Measurements from ENCODE around the gene PRDM12.
"Not testable (repeated sequence)": the region's sequence is repeated elsewhere in the genome, so short reads cannot be mapped to it uniquely, and the experiment has no call there.

Gene PRDM12

DNA sequence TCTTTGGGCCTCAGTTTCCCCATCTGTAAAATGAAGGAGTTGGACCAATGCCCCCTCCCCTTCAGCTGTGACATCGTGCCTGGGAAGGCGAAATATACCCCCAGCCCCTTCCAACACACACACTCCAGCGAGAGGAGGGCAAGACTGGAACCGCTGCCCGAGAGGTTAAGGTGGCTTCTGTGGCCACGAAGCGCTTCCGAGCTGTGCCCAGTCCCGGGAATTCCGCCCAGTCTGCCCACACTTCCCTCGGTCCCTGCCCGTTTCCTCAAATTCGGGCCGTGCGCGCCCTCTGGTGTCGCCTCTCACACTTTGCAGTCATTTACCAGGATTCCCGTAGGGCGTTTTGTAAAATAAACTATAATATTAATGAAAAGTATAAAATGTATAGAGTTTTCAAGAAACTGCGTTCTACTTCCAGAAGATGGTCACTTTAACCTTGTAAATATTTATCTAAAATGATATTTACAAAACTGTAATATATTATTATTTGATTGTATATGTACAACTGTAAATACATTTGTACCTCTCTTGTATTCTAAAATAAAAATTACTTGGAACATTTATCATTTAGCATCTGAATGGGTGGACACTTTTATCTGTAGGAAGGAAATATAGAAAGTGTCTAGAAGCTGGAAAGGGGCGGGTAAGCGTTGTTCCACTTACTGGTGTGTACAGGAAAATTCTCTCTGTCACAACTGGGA lies 18.2 kb downstream of the PRDM12 start:
- Histone ChIP-seq H3K36me3 (ENCODE audit: control insufficient read depth in 1 of 2, insufficient read depth in 2 of 2, low read length in 2 of 2) (no peaks in the 10 kb centered on the region), H3K4me3 (ENCODE audit: low read depth in 1 of 2, low read length in 2 of 2) (peak overlapping the region; percentile 55 to 75), H3K9me3 (ENCODE audit: control insufficient read depth in 1 of 2, low read length in 2 of 2) (peaks cover 0 to 5% of the 10 kb centered on the region in 2 donors), H3K27ac (ENCODE audit: low read length) (no peak overlapping the region), H3K4me1 (ENCODE audit: control insufficient read depth in 1 of 2, insufficient read depth in 2 of 2, low read length in 2 of 2) (peaks cover 4 to 9% of the 10 kb centered on the region in 2 donors), H3K27me3 (ENCODE audit: low read depth, low read length) (no peaks in the 10 kb centered on the region)

DNA sequence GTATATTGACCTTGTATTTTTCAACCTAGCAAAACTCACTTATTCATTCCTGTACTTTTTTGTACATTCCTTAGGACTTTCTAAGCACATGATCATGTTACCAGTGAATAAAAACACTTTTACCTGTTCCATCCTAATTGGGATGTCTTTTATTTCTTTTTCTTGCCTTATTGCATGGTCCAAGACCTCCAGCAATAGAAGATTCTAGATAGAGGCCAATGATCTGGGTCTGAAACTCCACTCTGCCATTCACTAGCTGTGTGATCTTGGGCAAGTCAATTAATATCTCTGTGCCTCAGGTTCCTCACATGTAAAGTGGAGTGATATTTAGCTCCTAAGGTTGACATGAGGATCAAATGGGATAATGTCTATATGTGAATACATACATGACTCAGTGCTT lies 20.7 kb downstream of the PRDM12 start:
- no peaks in the 10 kb centered on the region for H3K36me3 ChIP-seq (ENCODE audit: control insufficient read depth in 1 of 2, insufficient read depth in 2 of 2, low read length in 2 of 2)
- no peaks in the 10 kb centered on the region for H3K27me3 ChIP-seq (ENCODE audit: low read depth, low read length)
- H3K4me1 ChIP-seq (ENCODE audit: control insufficient read depth in 1 of 2, insufficient read depth in 2 of 2, low read length in 2 of 2) = peaks cover 8 to 9% of the 10 kb centered on the region in 2 donors
- H3K9me3 ChIP-seq (ENCODE audit: control insufficient read depth in 1 of 2, low read length in 2 of 2) = peaks cover 0 to 5% of the 10 kb centered on the region in 2 donors
- no peak overlapping the region for H3K4me3 ChIP-seq (ENCODE audit: low read depth in 1 of 2, low read length in 2 of 2)
- no peak overlapping the region for H3K27ac ChIP-seq (ENCODE audit: low read length)

DNA sequence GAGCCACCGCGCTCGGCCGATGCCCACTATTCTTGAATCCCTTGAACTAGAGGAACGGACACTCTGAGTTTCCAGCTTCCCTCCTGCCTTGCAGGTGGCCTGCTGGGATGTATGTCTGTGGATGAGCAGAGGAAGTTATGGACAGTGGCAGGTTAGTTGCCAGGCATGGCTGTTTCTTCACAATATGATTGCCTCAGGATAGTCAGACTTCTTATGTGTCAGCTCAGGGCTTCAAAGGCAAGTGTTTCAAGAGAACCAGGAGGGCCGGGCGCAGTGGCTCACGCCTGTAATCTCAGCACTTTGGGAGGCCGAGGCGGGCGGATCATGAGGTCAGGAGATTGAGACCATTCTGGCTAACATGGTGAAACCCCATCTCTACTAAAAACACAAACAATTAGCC lies 21.6 kb downstream of the PRDM12 start:
- H3K27me3 ChIP-seq (ENCODE audit: low read depth, low read length); H3K4me3 ChIP-seq (ENCODE audit: low read depth in 1 of 2, low read length in 2 of 2); H3K9me3 ChIP-seq (ENCODE audit: control insufficient read depth in 1 of 2, low read length in 2 of 2); H3K36me3 ChIP-seq (ENCODE audit: control insufficient read depth in 1 of 2, insufficient read depth in 2 of 2, low read length in 2 of 2); H3K4me1 ChIP-seq (ENCODE audit: control insufficient read depth in 1 of 2, insufficient read depth in 2 of 2, low read length in 2 of 2); H3K27ac ChIP-seq (ENCODE audit: low read length): not testable (repeated sequence)

DNA sequence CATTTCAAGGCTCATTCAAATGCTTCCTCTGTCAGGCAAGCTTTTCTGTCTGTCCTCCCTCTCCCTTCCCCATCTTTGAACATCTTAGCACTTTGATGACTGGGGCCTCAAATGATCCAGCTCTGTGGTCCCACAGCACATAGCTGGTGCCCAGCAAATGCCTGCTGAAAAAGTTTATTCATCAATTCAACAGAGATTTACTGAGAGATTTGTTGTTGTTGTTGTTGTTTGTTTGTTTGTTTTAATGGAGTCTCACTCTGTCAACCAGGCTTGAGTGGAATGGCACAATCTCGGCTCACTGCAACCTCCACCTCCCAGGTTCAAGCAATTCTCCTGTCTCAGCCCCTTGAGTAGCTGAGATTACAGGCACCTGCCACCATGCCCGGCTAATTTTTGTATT lies 23.2 kb downstream of the PRDM12 start:
- no peak overlapping the region for H3K27ac ChIP-seq (ENCODE audit: low read length)
- peaks cover 0 to 5% of the 10 kb centered on the region in 2 donors for H3K4me1 ChIP-seq (ENCODE audit: control insufficient read depth in 1 of 2, insufficient read depth in 2 of 2, low read length in 2 of 2)
- no peak overlapping the region for H3K4me3 ChIP-seq (ENCODE audit: low read depth in 1 of 2, low read length in 2 of 2)
- H3K36me3 ChIP-seq (ENCODE audit: control insufficient read depth in 1 of 2, insufficient read depth in 2 of 2, low read length in 2 of 2) = no peaks in the 10 kb centered on the region
- peaks cover 0 to 5% of the 10 kb centered on the region in 2 donors for H3K9me3 ChIP-seq (ENCODE audit: control insufficient read depth in 1 of 2, low read length in 2 of 2)
- no peaks in the 10 kb centered on the region for H3K27me3 ChIP-seq (ENCODE audit: low read depth, low read length)

DNA sequence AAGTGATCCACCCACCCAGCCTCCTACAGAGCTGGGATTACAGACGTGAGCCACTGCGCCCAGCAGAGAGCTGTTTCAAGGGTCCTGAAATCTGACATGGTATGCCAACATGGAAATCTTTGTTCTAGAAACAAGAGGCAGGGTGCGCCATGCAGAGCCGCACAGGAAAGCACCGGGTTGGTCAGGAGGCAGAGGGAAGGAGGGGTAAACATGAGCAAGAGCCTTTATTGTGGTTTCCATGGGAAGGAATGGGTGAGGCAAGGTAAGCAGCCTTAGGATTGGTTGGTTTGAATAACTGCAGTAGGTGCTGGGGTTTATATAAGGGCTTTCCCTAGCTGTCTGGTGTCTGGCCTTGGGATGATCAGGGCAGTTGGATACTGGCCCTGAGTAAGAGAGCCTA lies 23.7 kb downstream of the PRDM12 start:
- Histone ChIP-seq H3K27me3 (ENCODE audit: low read depth, low read length) (no peaks in the 10 kb centered on the region), H3K36me3 (ENCODE audit: control insufficient read depth in 1 of 2, insufficient read depth in 2 of 2, low read length in 2 of 2) (no peaks in the 10 kb centered on the region), H3K4me3 (ENCODE audit: low read depth in 1 of 2, low read length in 2 of 2) (no peak overlapping the region), H3K4me1 (ENCODE audit: control insufficient read depth in 1 of 2, insufficient read depth in 2 of 2, low read length in 2 of 2) (peaks cover 4 to 5% of the 10 kb centered on the region in 2 donors), H3K27ac (ENCODE audit: low read length) (no peak overlapping the region), H3K9me3 (ENCODE audit: control insufficient read depth in 1 of 2, low read length in 2 of 2) (peaks cover 0 to 5% of the 10 kb centered on the region in 2 donors)

DNA sequence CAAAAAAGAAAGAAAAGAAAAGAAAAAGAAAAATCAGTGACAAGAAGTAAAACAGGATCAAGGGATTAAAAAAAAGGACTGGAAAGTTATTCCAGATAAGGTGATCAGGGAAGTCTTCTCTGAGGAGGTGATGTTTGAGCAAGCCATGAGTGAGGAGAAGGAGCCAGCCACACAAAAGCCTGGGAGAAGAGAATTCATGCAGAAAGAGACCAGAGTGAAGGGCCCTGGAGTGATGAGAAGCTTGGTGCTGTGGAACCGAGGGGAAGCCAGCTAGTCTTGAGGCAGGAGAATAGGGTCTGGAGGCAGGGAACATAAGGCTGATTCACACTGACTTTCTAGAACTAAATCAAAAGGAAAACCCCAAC lies 25.2 kb downstream of the PRDM12 start:
- peaks cover 0 to 5% of the 10 kb centered on the region in 2 donors for H3K9me3 ChIP-seq (ENCODE audit: control insufficient read depth in 1 of 2, low read length in 2 of 2)
- peak overlapping the region; percentile 50 to 55 for H3K4me3 ChIP-seq (ENCODE audit: low read depth in 1 of 2, low read length in 2 of 2)
- H3K27ac ChIP-seq (ENCODE audit: low read length) = peak overlapping the region; percentile 5

DNA sequence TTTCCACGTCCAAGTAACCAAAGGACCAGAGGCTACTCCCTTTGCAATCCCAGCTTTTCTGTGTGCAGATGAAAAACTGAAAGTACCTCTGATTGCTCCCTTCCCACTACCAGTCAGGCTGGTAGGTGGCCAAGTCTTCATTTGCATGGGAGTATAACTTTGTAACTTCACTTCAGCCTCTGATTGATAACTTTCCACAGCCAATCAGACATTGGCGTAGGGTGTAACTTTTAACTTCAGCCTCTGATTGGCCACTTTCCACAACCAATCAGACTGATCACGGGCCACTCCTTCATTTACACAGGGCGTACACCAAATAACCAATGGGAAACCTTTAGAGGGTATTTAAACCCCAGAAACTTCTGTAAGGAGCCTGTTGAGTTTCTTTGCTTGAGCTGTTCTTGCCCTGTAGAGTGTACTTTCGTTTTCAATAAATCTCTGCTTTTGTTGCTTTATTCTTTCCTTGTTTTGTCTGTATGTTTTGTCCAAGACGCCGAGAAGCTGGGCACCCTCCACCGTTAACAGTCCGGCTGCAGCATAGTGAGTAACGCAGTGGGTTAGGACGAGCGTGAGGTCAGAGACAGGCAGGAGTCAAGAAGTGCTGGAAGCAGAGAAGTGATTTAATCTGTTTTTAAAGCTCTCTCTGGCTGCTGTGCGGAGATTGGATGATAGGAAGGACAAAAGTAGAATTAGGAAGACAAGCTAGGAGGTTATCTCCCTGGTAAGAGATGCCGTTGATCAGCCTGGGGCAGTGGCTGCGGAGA lies 25.7 kb downstream of the PRDM12 start:
- peaks cover 0 to 2% of the 10 kb centered on the region in 2 donors for H3K9me3 ChIP-seq (ENCODE audit: control insufficient read depth in 1 of 2, low read length in 2 of 2)
- H3K4me3 ChIP-seq (ENCODE audit: low read depth in 1 of 2, low read length in 2 of 2) = peak overlapping the region; percentile 50 to 55
- no peaks in the 10 kb centered on the region for H3K36me3 ChIP-seq (ENCODE audit: control insufficient read depth in 1 of 2, insufficient read depth in 2 of 2, low read length in 2 of 2)
- peak overlapping the region; percentile 28 for H3K27ac ChIP-seq (ENCODE audit: low read length)
- H3K4me1 ChIP-seq (ENCODE audit: control insufficient read depth in 1 of 2, insufficient read depth in 2 of 2, low read length in 2 of 2) = peaks cover 5 to 20% of the 10 kb centered on the region in 2 donors
- H3K27me3 ChIP-seq (ENCODE audit: low read depth, low read length) = no peaks in the 10 kb centered on the region

More for the DNA sequence above, 25.2 kb downstream of the PRDM12 start:
- Histone ChIP-seq H3K27me3 (ENCODE audit: low read depth, low read length) (no peaks in the 10 kb centered on the region), H3K36me3 (ENCODE audit: control insufficient read depth in 1 of 2, insufficient read depth in 2 of 2, low read length in 2 of 2) (no peaks in the 10 kb centered on the region), H3K4me1 (ENCODE audit: control insufficient read depth in 1 of 2, insufficient read depth in 2 of 2, low read length in 2 of 2) (peaks cover 5 to 14% of the 10 kb centered on the region in 2 donors)

DNA sequence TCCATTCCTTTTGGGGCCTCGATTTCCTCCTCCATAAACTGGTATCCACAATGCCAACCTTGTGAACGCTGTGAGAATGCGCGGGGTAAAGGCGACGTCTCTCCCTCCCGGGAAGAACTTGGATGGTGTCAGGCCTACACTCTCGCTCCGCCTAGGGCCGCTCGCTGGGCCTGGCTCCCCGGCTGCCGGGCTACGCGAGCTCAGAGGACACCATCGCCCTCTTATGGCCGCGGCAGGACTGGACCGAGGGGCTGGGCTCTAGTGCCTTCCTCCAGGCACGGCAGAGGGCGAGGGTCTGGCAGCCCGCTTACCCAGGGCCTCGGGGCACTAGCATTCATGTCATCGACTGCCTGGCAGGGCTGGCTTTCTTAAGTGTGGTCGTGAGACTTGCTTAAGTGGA lies 27.9 kb downstream of the PRDM12 start:
- H3K27ac ChIP-seq (ENCODE audit: low read length) = no peak overlapping the region
- H3K4me3 ChIP-seq (ENCODE audit: low read depth in 1 of 2, low read length in 2 of 2) = no peak overlapping the region
- peaks cover 17% of the 10 kb centered on the region in 2 donors for H3K36me3 ChIP-seq (ENCODE audit: control insufficient read depth in 1 of 2, insufficient read depth in 2 of 2, low read length in 2 of 2)
- no peaks in the 10 kb centered on the region for H3K27me3 ChIP-seq (ENCODE audit: low read depth, low read length)
- H3K4me1 ChIP-seq (ENCODE audit: control insufficient read depth in 1 of 2, insufficient read depth in 2 of 2, low read length in 2 of 2) = peaks cover 5 to 24% of the 10 kb centered on the region in 2 donors
- no peaks in the 10 kb centered on the region for H3K9me3 ChIP-seq (ENCODE audit: control insufficient read depth in 1 of 2, low read length in 2 of 2)

DNA sequence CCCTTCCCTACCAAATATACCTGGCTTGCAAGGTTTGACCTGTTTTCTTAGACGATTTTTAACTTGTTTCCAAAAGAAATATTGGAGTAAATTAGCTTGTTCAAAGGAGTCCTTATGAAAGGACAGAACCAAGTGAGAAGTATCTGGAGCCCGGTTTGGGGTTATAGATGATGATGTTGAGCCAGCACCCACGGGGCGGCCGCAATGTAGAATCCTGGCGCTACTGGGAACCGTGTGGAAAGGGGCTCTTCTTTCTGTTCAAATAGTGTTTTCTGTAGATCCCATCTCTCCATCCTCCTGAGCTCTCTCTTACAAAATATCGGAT lies 28.7 kb downstream of the PRDM12 start:
- no peaks in the 10 kb centered on the region for H3K9me3 ChIP-seq (ENCODE audit: control insufficient read depth in 1 of 2, low read length in 2 of 2)
- H3K4me1 ChIP-seq (ENCODE audit: control insufficient read depth in 1 of 2, insufficient read depth in 2 of 2, low read length in 2 of 2) = peaks cover 5 to 24% of the 10 kb centered on the region in 2 donors
- peak overlapping the region; percentile 80 for H3K27ac ChIP-seq (ENCODE audit: low read length)
- peaks cover 22% of the 10 kb centered on the region in 2 donors for H3K36me3 ChIP-seq (ENCODE audit: control insufficient read depth in 1 of 2, insufficient read depth in 2 of 2, low read length in 2 of 2)
- H3K4me3 ChIP-seq (ENCODE audit: low read depth in 1 of 2, low read length in 2 of 2) = peak overlapping the region; percentile 86 to 97
- no peaks in the 10 kb centered on the region for H3K27me3 ChIP-seq (ENCODE audit: low read depth, low read length)

DNA sequence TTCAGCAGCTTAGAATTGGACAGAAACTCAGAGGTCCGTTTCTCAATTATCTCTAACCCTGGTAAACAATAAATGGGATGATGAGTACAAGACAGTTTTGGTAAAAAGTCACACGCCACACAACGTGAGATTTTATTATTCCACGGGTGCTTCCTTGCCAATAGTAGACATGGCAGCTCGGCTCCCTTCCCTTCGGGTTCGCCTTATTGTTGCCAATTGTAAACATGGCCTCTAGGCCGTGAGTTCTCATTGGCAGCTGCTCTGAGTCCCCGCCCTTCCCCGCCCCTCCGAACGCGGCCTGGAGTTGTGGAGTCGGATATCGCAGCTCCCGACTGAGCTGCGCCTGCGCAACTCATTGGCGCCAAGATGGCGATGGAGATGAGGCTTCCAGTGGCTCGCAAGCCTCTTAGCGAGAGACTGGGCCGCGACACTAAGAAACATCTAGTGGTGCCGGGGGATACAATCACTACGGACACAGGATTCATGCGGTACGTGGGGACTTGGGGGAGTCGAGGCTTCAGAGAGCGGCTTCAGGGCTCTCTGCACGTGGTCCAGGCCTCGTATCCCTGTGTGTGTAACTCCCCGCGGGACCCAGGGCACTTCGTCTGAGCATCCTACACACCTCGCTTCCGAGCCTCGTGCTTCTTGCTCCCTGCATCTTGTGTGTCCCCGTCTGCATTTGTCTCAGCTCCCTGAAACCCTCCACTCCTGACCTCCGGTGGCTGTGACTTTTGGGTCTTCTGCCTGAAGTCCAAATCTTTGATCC lies 29.2 kb downstream of the PRDM12 start, which contains the start of gene EXOSC2:
EXOSC2 (plus strand) TSS at position 355 of the 766 bp plus-strand sequence; CDS start at position 367, 12 bp downstream.
- Histone ChIP-seq H3K9me3 (ENCODE audit: control insufficient read depth in 1 of 2, low read length in 2 of 2) (no peaks in the 10 kb centered on the region), H3K4me1 (ENCODE audit: control insufficient read depth in 1 of 2, insufficient read depth in 2 of 2, low read length in 2 of 2) (peaks cover 5 to 24% of the 10 kb centered on the region in 2 donors), H3K27ac (ENCODE audit: low read length) (peak within 1 kb of the TSS; percentile 80), H3K36me3 (ENCODE audit: control insufficient read depth in 1 of 2, insufficient read depth in 2 of 2, low read length in 2 of 2) (peaks cover 27% of the 10 kb centered on the region in 2 donors), H3K4me3 (ENCODE audit: low read depth in 1 of 2, low read length in 2 of 2) (peak within 1 kb of the TSS; percentile 86 to 97), H3K27me3 (ENCODE audit: low read depth, low read length) (no peaks in the 10 kb centered on the region)

DNA sequence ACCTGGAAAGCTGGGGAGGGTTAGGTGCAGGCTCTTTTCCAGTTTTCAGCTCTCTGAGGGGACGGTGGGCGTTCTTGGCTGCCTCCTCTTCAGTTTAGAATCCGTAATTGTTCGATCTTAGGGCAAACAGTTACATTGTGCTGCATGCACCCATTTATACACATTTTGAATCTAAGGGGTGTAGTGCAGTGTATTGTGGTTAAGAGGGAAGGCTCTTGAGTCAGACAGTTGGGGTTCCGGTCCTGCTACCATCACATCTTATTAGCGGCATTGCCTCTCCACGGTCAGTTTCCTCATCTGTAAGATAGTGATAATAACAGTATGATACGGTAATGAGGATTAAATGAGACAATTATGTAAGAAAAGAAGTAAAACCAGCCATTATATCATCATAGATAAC lies 29.8 kb downstream of the PRDM12 start:
- Histone ChIP-seq H3K4me3 (ENCODE audit: low read depth in 1 of 2, low read length in 2 of 2) (peak overlapping the region; percentile 86 to 97), H3K4me1 (ENCODE audit: control insufficient read depth in 1 of 2, insufficient read depth in 2 of 2, low read length in 2 of 2) (peaks cover 4 to 24% of the 10 kb centered on the region in 2 donors), H3K27me3 (ENCODE audit: low read depth, low read length) (no peaks in the 10 kb centered on the region), H3K27ac (ENCODE audit: low read length) (peak overlapping the region; percentile 28), H3K9me3 (ENCODE audit: control insufficient read depth in 1 of 2, low read length in 2 of 2) (no peaks in the 10 kb centered on the region), H3K36me3 (ENCODE audit: control insufficient read depth in 1 of 2, insufficient read depth in 2 of 2, low read length in 2 of 2) (peaks cover 33% of the 10 kb centered on the region in 2 donors)
